BLaER1 treated with 17β-estradiol and CSF1 and Interleukin-3, amounts not matched to agents 10 nM and 100 nM (cell line): ENCODE results near the gene HS6ST2.

Experiments used
- H3K27ac ChIP-seq, 11 experiments: shearing (Covaris generic); formaldehyde crosslinking; 2 replicates each; pipeline ENCODE4 v1.8.1; 2022
- H3K27me3 ChIP-seq, 11 experiments: shearing (Covaris generic); formaldehyde crosslinking; 2 replicates each; pipeline ENCODE4 v1.8.1; 2022
- H3K36me3 ChIP-seq, 11 experiments: shearing (Covaris generic); formaldehyde crosslinking; 2 replicates each; pipeline ENCODE4 v1.8.1; 2022
- H3K4me1 ChIP-seq, 10 experiments: shearing (Covaris generic); formaldehyde crosslinking; 2 replicates each; pipeline ENCODE4 v1.8.1; 2022
- H3K4me2 ChIP-seq, 11 experiments: shearing (Covaris generic); formaldehyde crosslinking; 2 replicates each; pipeline ENCODE4 v1.8.1; 2022
- H3K4me3 ChIP-seq, 10 experiments: shearing (Covaris generic); formaldehyde crosslinking; 2 replicates each; pipeline ENCODE4 v1.8.1; 2022
- H3K9ac ChIP-seq, 11 experiments: shearing (Covaris generic); formaldehyde crosslinking; 2 replicates each; pipeline ENCODE4 v1.8.1; 2022
- H3K9me3 ChIP-seq, 11 experiments: shearing (Covaris generic); formaldehyde crosslinking; replicated peaks in 1 of 11; 2 replicates each; pipeline ENCODE4 v1.8.1; 2022
- H4K20me1 ChIP-seq, 11 experiments: shearing (Covaris generic); formaldehyde crosslinking; 2 replicates each; pipeline ENCODE4 v1.8.1; 2022
- Cebpa-rat ChIP-seq, 11 experiments: shearing (Covaris generic); IDR thresholded peaks; 2 replicates each; pipeline ENCODE4 v1.8.1; 2022

The HS6ST2 gene

GRCh38 chrX:132843363-132843762, 115.1 kb downstream of the HS6ST2 start:
- Histone ChIP-seq H3K4me2 (no peak overlapping the region), H3K4me3 (no peak overlapping the region), H3K27me3 (peaks cover 90 to 95% (median 93%) of the 10 kb centered on the region in 11 experiments), H3K9me3 (peaks cover 0 to 10% (median 0%) of the 10 kb centered on the region in 11 experiments; a peak in 2 of 22 replicates), H3K9ac (no peak overlapping the region), H4K20me1 (peaks cover 0 to 3% (median 0%) of the 10 kb centered on the region in 11 experiments; a peak in 2 of 22 replicates), H3K4me1 (no peaks in the 10 kb centered on the region), H3K27ac (no peak overlapping the region), H3K36me3 (no peaks in the 10 kb centered on the region)
- TF ChIP-seq Cebpa-rat (IDR thresholded peaks at IDR 0.05): no peak

- Histone ChIP-seq H4K20me1 (peaks cover 0 to 3% (median 0%) of the 10 kb centered on the region in 11 experiments; a peak in 2 of 22 replicates), H3K27ac (no peak overlapping the region), H3K36me3 (no peaks in the 10 kb centered on the region), H3K4me1 (no peaks in the 10 kb centered on the region), H3K4me3 (no peak overlapping the region), H3K9ac (no peak overlapping the region), H3K9me3 (peaks cover 0 to 10% (median 0%) of the 10 kb centered on the region in 11 experiments; a peak in 2 of 22 replicates), H3K27me3 (peaks cover 90 to 95% (median 93%) of the 10 kb centered on the region in 11 experiments), H3K4me2 (no peak overlapping the region)
- no peak for TF ChIP-seq Cebpa-rat (IDR thresholded peaks at IDR 0.05)
These were observed 115.8 kb downstream of the HS6ST2 start for GRCh38 chrX:132842460-132843238.

GRCh38 chrX:132837967-132838366, 120.5 kb downstream of the HS6ST2 start:
- no peak for TF ChIP-seq Cebpa-rat (IDR thresholded peaks at IDR 0.05)
- H3K27ac ChIP-seq: no peak overlapping the region
- no peak overlapping the region for H3K4me2 ChIP-seq
- peaks cover 0 to 4% (median 0%) of the 10 kb centered on the region in 10 experiments; a peak in 1 of 20 replicates for H3K4me1 ChIP-seq
- H3K4me3 ChIP-seq: no peak overlapping the region
- H3K9me3 ChIP-seq: peaks cover 0 to 10% (median 0%) of the 10 kb centered on the region in 11 experiments; a peak in 2 of 22 replicates
- H4K20me1 ChIP-seq: peaks cover 0 to 9% (median 0%) of the 10 kb centered on the region in 11 experiments; a peak in 5 of 22 replicates
- H3K9ac ChIP-seq: no peak overlapping the region
- no peaks in the 10 kb centered on the region for H3K36me3 ChIP-seq
- peaks cover 90 to 98% (median 95%) of the 10 kb centered on the region in 11 experiments for H3K27me3 ChIP-seq

GRCh38 chrX:132837126-132837525, 121.3 kb downstream of the HS6ST2 start:
- H4K20me1 ChIP-seq: peaks cover 0 to 9% (median 0%) of the 10 kb centered on the region in 11 experiments; a peak in 5 of 22 replicates
- H3K27ac ChIP-seq: no peak overlapping the region
- H3K4me2 ChIP-seq: no peak overlapping the region
- peaks cover 0 to 4% (median 0%) of the 10 kb centered on the region in 10 experiments; a peak in 1 of 20 replicates for H3K4me1 ChIP-seq
- no peak for TF ChIP-seq Cebpa-rat (IDR thresholded peaks at IDR 0.05)
- peaks cover 0 to 10% (median 0%) of the 10 kb centered on the region in 11 experiments; a peak in 2 of 22 replicates for H3K9me3 ChIP-seq
- H3K4me3 ChIP-seq: no peak overlapping the region
- no peaks in the 10 kb centered on the region for H3K36me3 ChIP-seq
- H3K9ac ChIP-seq: no peak overlapping the region
- peaks cover 88 to 95% (median 92%) of the 10 kb centered on the region in 11 experiments for H3K27me3 ChIP-seq

- Histone ChIP-seq H3K27ac (no peak overlapping the region), H3K9ac (no peak overlapping the region), H3K9me3 (peaks cover 0 to 10% (median 0%) of the 10 kb centered on the region in 11 experiments; a peak in 2 of 22 replicates), H3K4me2 (no peak overlapping the region), H3K4me1 (peaks cover 0 to 4% (median 0%) of the 10 kb centered on the region in 10 experiments; a peak in 1 of 20 replicates), H3K36me3 (no peaks in the 10 kb centered on the region), H3K4me3 (no peak overlapping the region), H4K20me1 (peaks cover 0 to 13% (median 0%) of the 10 kb centered on the region in 11 experiments; a peak in 5 of 22 replicates), H3K27me3 (peaks cover 88 to 95% (median 90%) of the 10 kb centered on the region in 11 experiments)
- no peak for TF ChIP-seq Cebpa-rat (IDR thresholded peaks at IDR 0.05)
These were observed 122.0 kb downstream of the HS6ST2 start for GRCh38 chrX:132836471-132836870.

GRCh38 chrX:132834741-132835140, 123.7 kb downstream of the HS6ST2 start:
- Histone ChIP-seq H3K4me3 (no peak overlapping the region), H4K20me1 (peaks cover 0 to 20% (median 0%) of the 10 kb centered on the region in 11 experiments; a peak in 6 of 22 replicates), H3K27ac (no peak overlapping the region), H3K36me3 (no peaks in the 10 kb centered on the region), H3K9ac (no peak overlapping the region), H3K9me3 (0 out of 22 replicates have a peak, but pooled peaks cover 0 to under 1% (median 0%) of the 10 kb centered on the region in 11 experiments), H3K27me3 (peaks cover 88 to 95% (median 90%) of the 10 kb centered on the region in 11 experiments), H3K4me2 (no peak overlapping the region), H3K4me1 (peaks cover 0 to 4% (median 0%) of the 10 kb centered on the region in 10 experiments; a peak in 1 of 20 replicates)
- TF ChIP-seq Cebpa-rat (IDR thresholded peaks at IDR 0.05): no peak

- Histone ChIP-seq H3K36me3 (no peaks in the 10 kb centered on the region), H3K4me3 (no peak overlapping the region), H4K20me1 (peaks cover 0 to 20% (median 0%) of the 10 kb centered on the region in 11 experiments; a peak in 6 of 22 replicates), H3K9ac (no peak overlapping the region), H3K4me2 (no peak overlapping the region), H3K27me3 (peaks cover 88 to 95% (median 91%) of the 10 kb centered on the region in 11 experiments), H3K4me1 (peaks cover 0 to 4% (median 0%) of the 10 kb centered on the region in 10 experiments; a peak in 1 of 20 replicates), H3K9me3 (no peaks in the 10 kb centered on the region), H3K27ac (no peak overlapping the region)
- TF ChIP-seq Cebpa-rat (IDR thresholded peaks at IDR 0.05): no peak
These were observed 124.3 kb downstream of the HS6ST2 start for GRCh38 chrX:132834109-132834508.

GRCh38 chrX:132833373-132833772, 125.1 kb downstream of the HS6ST2 start:
- no peak overlapping the region for H3K4me2 ChIP-seq
- H3K4me3 ChIP-seq: no peak overlapping the region
- H3K9ac ChIP-seq: no peak overlapping the region
- H4K20me1 ChIP-seq: peaks cover 0 to 20% (median 0%) of the 10 kb centered on the region in 11 experiments; a peak in 6 of 22 replicates
- TF ChIP-seq Cebpa-rat (IDR thresholded peaks at IDR 0.05): no peak
- no peaks in the 10 kb centered on the region for H3K36me3 ChIP-seq
- H3K27me3 ChIP-seq: peaks cover 85 to 92% (median 88%) of the 10 kb centered on the region in 11 experiments
- no peak overlapping the region for H3K27ac ChIP-seq
- peaks cover 0 to 4% (median 0%) of the 10 kb centered on the region in 10 experiments; a peak in 1 of 20 replicates for H3K4me1 ChIP-seq
- H3K9me3 ChIP-seq: no peaks in the 10 kb centered on the region
